ENCODE measurements around the gene GPR31. TPM values are rescaled to one million over a fixed set of nuclear protein-coding genes. Genes with fewer than 3 reads are reported as not detected.

GPR31 gene
- total and polyA plus RNA-seq, 2 experiments from 2014 or later, result not detected

DNA sequence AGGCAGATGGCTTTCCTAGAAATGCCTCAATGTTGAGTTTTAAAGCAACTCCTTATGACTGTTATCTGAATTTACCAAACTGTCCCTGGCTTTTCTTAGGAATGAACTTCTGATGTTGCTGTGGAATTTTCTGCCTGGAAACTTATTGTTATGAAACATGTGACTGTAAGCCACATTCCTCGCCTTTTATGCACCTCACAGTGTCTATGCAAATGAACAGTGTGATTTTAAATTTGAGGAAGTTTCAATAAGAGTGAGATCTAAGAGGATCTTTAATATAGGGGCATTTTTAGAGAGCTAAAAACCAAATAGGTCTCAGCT, 37.2 kb downstream of the GPR31 start:
- H3K79me2 ChIP-seq, result no peaks in the 10 kb centered on the region

DNA sequence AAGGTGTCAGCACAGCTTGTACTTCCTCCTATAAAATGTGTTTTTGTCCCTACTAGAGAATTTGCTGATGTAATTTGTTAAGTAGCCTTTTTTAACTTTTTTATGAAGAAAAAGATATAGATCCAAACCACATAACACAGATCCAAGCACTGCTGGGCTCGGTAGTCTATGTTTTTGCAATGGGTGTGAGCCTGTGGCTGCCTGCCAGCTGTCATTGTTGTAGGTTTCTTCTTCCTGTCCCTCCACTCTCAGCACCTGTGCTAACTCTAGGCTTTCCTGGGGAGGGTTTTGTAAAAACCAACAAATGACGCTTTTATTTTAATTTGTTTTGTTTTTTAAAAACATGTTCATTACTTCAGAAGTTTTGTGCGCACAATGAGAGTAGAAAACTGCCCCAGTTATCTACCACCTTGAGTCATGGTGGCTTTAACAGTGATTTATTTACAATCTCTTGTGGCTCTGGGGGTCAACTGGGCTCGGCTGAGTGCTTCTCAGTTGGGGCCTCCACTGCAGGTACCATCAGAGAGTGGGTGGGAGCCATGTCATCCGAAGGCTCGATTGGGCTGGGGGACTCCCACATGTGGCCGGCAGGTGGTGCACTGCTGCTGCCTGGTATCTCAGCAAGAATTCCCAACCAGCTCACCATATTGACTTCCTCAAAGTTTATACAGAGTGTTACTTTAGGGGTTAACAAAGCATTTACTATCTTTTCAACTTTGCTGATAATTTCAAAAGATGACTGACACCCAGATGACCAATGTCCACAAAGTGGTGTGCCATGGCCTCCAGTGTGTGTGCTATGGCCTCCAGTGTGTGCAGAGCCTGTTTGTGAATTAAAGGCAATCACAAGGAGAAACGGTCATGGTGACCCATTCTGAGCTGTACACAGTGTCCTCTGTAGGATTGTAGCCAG, 37.9 kb downstream of the GPR31 start:
- 88% methylated on average over 8 of the region's 8 CpGs for WGBS (ENCODE audit: low lambda C conversion rate, missing lambda C conversion rate)

More for the DNA sequence above, 37.2 kb downstream of the GPR31 start:
- H3K9me3 ChIP-seq (ENCODE audit: low read depth), result no peaks in the 10 kb centered on the region
- no peaks in the 10 kb centered on the region for H3K36me3 ChIP-seq (replicated peaks; ENCODE audit: insufficient read depth, low read depth)
- H3K9me2 ChIP-seq (replicated peaks; ENCODE audit: insufficient read depth), result no peaks in the 10 kb centered on the region
- no peak for DNase-seq (ENCODE audit: low spot score)
- 97% methylated on average over 1 of the region's 1 CpG for WGBS (ENCODE audit: low lambda C conversion rate, missing lambda C conversion rate)
- no peak overlapping the region for H3K4me3 ChIP-seq
- H2AFZ ChIP-seq, result no peak overlapping the region
- no peak overlapping the region for H3K4me2 ChIP-seq
- H3K4me1 ChIP-seq (ENCODE audit: insufficient read depth), result peaks cover 22% of the 10 kb centered on the region
- H4K20me1 ChIP-seq (ENCODE audit: insufficient read depth, poor library complexity, severe bottlenecking), result no peaks in the 10 kb centered on the region
- H3K27ac ChIP-seq, result peak overlapping the region; percentile 12
- H3K27me3 ChIP-seq, result no peaks in the 10 kb centered on the region
- TF ChIP-seq, protein P1, sequence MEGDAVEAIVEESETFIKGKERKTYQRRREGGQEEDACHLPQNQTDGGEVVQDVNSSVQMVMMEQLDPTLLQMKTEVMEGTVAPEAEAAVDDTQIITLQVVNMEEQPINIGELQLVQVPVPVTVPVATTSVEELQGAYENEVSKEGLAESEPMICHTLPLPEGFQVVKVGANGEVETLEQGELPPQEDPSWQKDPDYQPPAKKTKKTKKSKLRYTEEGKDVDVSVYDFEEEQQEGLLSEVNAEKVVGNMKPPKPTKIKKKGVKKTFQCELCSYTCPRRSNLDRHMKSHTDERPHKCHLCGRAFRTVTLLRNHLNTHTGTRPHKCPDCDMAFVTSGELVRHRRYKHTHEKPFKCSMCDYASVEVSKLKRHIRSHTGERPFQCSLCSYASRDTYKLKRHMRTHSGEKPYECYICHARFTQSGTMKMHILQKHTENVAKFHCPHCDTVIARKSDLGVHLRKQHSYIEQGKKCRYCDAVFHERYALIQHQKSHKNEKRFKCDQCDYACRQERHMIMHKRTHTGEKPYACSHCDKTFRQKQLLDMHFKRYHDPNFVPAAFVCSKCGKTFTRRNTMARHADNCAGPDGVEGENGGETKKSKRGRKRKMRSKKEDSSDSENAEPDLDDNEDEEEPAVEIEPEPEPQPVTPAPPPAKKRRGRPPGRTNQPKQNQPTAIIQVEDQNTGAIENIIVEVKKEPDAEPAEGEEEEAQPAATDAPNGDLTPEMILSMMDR (IDR thresholded peaks at IDR 0.05; ENCODE audit: poor library complexity), result no peak
- TF ChIP-seq EZH2phosphoT487 (IDR thresholded peaks at IDR 0.05; ENCODE audit: low read depth, severe bottlenecking, unreplicated experiment), result no peak
- TF ChIP-seq EZH2 (IDR thresholded peaks at IDR 0.05; ENCODE audit: borderline replicate concordance), result no peak

DNA sequence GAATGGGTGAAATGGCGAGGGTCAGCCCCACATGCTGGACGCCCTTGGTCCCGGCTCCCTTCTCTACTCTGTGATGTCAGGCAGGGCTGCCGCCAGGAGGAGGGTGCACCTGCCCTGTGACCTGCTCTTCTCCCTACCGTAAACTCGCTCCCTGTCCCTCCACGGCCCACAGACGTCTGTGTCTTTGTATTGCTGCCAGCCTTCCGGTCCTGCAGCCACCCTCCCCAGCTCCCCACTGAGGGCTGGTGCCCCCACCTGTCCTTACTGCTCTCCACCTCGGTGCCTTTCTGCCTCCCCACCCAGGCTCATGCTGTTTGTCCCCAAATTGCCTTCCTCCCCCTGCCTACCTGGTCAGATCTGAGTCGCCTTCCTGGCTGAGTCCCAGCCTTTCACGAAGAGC, 38.9 kb downstream of the GPR31 start:
- Histone ChIP-seq H3K9me3 (ENCODE audit: low read depth) (no peaks in the 10 kb centered on the region), H3K9me2 (replicated peaks; ENCODE audit: insufficient read depth) (no peaks in the 10 kb centered on the region), H3K27ac (no peak overlapping the region), H4K20me1 (ENCODE audit: insufficient read depth, poor library complexity, severe bottlenecking) (no peaks in the 10 kb centered on the region), H3K27me3 (no peaks in the 10 kb centered on the region), H3K4me3 (no peak overlapping the region), H3K4me1 (ENCODE audit: insufficient read depth) (peaks cover 22% of the 10 kb centered on the region), H3K4me2 (no peak overlapping the region), H3K36me3 (replicated peaks; ENCODE audit: insufficient read depth, low read depth) (no peaks in the 10 kb centered on the region), H3K79me2 (no peaks in the 10 kb centered on the region), H2AFZ (no peak overlapping the region)
- WGBS (ENCODE audit: low lambda C conversion rate, missing lambda C conversion rate), result 95% methylated on average over 12 of the region's 12 CpGs
- no peak for DNase-seq (ENCODE audit: low spot score)
- TF ChIP-seq, protein P1 (IDR thresholded peaks at IDR 0.05; ENCODE audit: poor library complexity), result no peak
- TF ChIP-seq EZH2phosphoT487 (IDR thresholded peaks at IDR 0.05; ENCODE audit: low read depth, severe bottlenecking, unreplicated experiment) (no peak), EZH2 (IDR thresholded peaks at IDR 0.05; ENCODE audit: borderline replicate concordance) (no peak)

More for the DNA sequence above, 37.9 kb downstream of the GPR31 start:
- no peaks in the 10 kb centered on the region for H3K79me2 ChIP-seq
- H3K4me3 ChIP-seq, result no peak overlapping the region
- no peaks in the 10 kb centered on the region for H3K36me3 ChIP-seq (replicated peaks; ENCODE audit: insufficient read depth, low read depth)
- no peaks in the 10 kb centered on the region for H4K20me1 ChIP-seq (ENCODE audit: insufficient read depth, poor library complexity, severe bottlenecking)
- H3K4me1 ChIP-seq (ENCODE audit: insufficient read depth), result peaks cover 22% of the 10 kb centered on the region
- no peak for TF ChIP-seq EZH2phosphoT487 (IDR thresholded peaks at IDR 0.05; ENCODE audit: low read depth, severe bottlenecking, unreplicated experiment)
- TF ChIP-seq, protein P1 (IDR thresholded peaks at IDR 0.05; ENCODE audit: poor library complexity), result no peak
- no peaks in the 10 kb centered on the region for H3K9me3 ChIP-seq (ENCODE audit: low read depth)
- no peak overlapping the region for H2AFZ ChIP-seq
- H3K27ac ChIP-seq, result peak overlapping the region; percentile 12
- no peak overlapping the region for H3K4me2 ChIP-seq
- no peaks in the 10 kb centered on the region for H3K9me2 ChIP-seq (replicated peaks; ENCODE audit: insufficient read depth)
- DNase-seq (ENCODE audit: low spot score), result no peak
- no peaks in the 10 kb centered on the region for H3K27me3 ChIP-seq
